HL-60/S4 (cell line): Measurements from ENCODE around the gene SIGLEC12.
"Not testable (repeated sequence)": the region's sequence is repeated elsewhere in the genome, so short reads cannot be mapped to it uniquely, and the experiment has no call there.

Source experiments
- in situ Hi-C: fragments of 300-500 bp; cut with MboI; formaldehyde crosslinking; loops from 2 replicates; pipeline ENCODE4 v1.14.3; 2022; ENCODE audit warnings: low sequenced_read_pairs

The SIGLEC12 gene

GRCh38 chr19:51460164-51460992 is 41.2 kb downstream of the SIGLEC12 start:
- in situ Hi-C loops: no loop called here

DNA sequence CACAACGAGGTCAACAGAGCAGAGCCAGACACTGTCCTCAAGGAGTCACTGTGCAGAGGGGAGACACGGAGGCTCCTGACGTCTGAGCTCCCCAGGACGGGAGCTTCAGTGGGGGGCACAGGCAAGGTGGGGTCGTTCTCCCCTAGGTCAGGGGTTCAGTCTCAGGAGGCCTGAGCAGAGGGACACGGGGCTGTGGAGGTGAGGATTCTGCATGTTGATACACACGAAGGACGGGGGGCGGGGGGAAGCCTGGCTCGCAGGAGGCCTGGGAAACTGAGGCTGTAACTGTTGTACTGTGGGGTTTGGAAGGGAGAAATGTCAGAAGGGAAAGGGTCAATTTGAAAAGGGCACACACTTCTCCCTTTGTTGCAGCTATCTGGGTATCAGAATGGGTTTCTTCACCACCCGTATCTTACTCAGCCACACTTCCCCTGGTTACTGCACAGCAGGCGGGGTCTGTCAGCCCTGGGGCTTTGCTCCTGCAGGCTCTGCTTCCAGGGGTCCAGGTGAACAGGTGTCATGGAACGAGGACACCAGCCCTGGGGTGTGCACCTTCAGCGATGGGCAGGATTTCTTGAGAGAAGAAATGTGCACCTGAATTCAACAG is 42.6 kb downstream of the SIGLEC12 start:
- in situ Hi-C loops: no loop called here

GRCh38 chr19:51458051-51458645 is 43.5 kb downstream of the SIGLEC12 start, which contains the start of gene SIGLEC8:
Gene SIGLEC8, minus strand, starts transcription at chr19:51458454. Its CDS starts 67 bp downstream, at chr19:51458387.
- in situ Hi-C loops: no loop called here

DNA sequence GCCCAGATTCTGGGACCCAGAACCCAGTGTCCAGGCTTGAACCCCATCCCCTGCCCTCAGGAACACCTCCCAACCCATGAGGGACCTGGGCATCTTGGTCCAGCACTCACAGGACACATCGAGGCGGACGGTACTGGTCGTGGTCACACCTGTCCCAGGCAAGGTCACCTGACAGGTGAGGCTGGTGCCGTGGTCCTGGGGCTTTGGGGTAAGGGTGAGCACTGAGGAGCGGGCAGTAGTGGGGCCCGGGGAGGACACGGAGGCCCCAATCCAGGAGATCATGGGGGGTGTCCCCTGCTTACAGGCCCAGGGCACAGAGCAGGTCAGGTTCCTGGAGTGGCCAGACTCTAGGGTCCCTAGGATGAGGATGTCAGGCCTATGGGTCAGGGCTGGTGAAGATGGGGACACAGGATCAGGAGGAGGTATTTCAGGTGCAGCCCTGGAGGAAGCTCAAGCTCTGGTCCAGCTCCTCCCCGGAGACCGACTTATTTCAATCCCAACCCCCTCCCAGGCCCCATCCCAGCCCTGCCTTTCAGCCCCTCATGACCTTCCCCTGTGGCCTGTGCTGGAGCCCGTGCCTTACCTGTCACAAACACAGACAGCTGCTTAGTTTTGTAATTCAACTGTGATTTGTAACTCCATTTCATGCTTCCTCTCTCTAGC is 44.1 kb downstream of the SIGLEC12 start:
- in situ Hi-C loops: no loop called here

DNA sequence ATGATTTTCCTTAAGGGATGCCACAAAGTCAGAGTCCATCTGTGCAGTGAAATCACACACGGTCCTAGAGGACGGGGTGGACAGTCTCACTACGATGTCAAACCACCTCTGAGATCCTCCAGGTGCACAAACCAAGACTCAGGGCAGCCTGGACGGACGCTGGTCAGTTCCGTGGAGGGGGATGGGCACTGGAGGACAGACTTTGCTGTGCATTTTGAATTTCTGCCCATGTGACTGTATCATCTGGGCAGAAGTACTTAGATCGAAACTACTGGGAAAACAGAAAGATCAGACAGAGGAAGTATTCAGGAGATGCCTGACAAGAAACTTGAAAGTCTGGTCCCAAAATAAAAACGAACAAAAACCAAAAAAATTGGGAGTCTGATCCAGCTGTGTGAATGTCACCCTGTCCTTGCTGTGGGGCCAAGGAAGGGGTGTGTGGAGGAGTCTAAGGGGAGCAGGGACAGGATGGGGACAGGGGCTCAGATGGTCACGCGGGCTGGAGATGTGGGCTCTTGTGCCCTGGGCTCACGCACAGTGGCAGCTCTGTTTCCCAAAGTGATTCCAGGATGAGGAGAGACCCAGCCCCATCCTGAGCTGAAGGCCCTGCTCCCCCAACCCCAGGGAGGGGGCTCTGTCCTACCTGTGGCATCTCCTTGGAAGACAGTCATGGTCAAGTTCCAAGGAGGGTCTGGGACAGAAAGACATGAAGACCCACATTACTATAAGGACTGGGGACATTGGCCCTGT is 44.9 kb downstream of the SIGLEC12 start:
- in situ Hi-C loops: no loop called here

DNA sequence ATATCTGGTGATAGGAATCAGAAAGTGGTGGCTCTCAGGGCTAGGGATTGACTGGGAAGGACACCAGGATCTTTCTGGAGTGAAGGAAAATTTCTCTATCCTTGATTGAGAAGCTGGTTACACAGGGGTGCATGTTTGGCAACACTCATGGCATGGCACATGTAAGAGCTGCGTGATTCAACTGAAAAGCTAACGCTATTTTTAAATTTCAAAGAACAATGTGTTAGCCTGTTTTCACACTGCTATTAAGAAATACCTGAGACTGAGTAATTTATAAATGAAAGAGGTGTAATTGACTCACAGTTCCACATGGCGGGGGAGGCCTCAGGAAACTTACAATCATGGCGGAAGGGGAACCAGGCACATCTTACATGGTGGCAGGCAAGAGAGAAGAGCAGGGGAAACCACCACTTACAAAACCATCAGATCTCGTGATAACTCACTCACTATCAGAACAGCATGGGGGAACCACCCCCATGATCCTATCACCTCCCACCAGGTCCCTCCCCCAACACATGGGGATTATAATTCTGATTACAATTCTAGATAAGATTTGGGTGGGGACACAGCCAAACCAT is 50.8 kb downstream of the SIGLEC12 start:
- in situ Hi-C loops: no loop called here

- in situ Hi-C loops: no loop called here
Measured at GRCh38 chr19:51448411-51449016, 53.1 kb downstream of the SIGLEC12 start.

DNA sequence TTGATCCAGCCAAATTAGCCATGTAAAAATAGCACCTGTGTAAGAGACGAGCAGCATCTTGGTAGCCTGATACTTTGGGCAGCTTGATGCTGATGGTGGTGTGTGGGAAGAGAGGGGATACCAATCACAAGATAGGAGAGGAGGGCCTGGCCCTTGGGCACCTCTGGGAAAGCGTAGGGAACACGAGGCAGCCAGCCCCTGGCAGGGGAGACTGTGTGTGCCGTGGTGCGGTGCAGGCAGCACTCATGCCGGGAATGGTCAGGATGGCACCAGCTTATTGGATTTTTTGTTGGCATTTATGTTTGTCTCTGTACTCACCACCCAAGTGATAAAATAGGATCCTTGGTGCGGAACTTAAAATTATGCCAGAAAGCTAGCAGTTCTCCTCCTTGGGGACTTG is 53.6 kb downstream of the SIGLEC12 start:
- in situ Hi-C loops: no loop called here

DNA sequence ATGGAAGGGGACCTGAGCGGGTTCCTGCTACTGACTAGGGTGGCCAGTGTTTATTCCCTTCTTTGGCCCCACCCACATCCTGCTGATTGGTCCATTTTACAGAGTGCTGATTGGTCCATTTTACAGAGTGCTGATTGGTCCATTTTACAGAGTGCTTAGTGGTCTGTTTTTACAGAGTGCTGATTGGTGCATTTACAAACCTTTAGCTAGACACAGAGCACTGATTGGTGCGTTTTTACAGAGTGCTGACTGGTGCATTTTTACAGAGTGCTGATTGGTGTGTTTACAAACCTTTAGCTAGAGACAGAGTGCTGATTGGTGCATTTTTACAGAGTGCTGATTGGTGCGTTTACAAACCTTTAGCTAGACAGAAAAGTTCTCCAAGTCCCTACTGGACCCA is 54.1 kb downstream of the SIGLEC12 start:
- in situ Hi-C loops: not testable (repeated sequence)

GRCh38 chr19:51441410-51442390 is 59.9 kb downstream of the SIGLEC12 start:
- in situ Hi-C loops: no loop called here
